Activated CD8-positive, alpha-beta T cell treated with anti-CD3 and anti-CD28 coated beads, Interleukin-2, amount 10 ng/mL, durations not matched to agents 7 days and 5 days (primary cell): Measurements from ENCODE around the gene MAPK9. TPM values are rescaled to one million over a fixed set of nuclear protein-coding genes. Genes with fewer than 3 reads are reported as not detected.
A peak's percentile ranks its signal among the peaks of the same experiment; 100 is the strongest.

ENCODE experiments used
- ATAC-seq: fragments of 150-1000 bp; cut with Tn5 transposase; one replicate; pipeline ENCODE4 v1.10.0; 2021; ENCODE audit warnings: moderate library complexity
- CTCF ChIA-PET: fragments of 350-600 bp; sonication (Branson Sonifier 250); formaldehyde crosslinking; loops from one replicate; lab custom pipeline; 2021; ENCODE audit warnings: antibody characterized with exemption; lab: Charles Lee
- POLR2A ChIA-PET: fragments of 350-600 bp; sonication (Branson Sonifier 250); formaldehyde crosslinking; loops from one replicate; lab custom pipeline; 2021; ENCODE audit warnings: antibody characterized with exemption; lab: Charles Lee
- DNase-seq: peaks from one replicate; pipeline ENCODE4 v3.0.0-alpha.2; 2020
- H3K27ac Mint-ChIP-seq: one replicate; pipeline ENCODE4 v1.8.0; 2021; ENCODE audit warnings: mild to moderate bottlenecking, mixed read lengths
- H3K27me3 Mint-ChIP-seq: one replicate; pipeline ENCODE4 v1.8.0; 2021; ENCODE audit warnings: low read depth, mixed read lengths
- H3K36me3 Mint-ChIP-seq: one replicate; pipeline ENCODE4 v1.8.0; 2021; ENCODE audit warnings: low read depth, mixed read lengths
- H3K4me1 Mint-ChIP-seq: one replicate; pipeline ENCODE4 v1.8.0; 2021; ENCODE audit warnings: low read depth, mixed read lengths
- H3K4me3 Mint-ChIP-seq: one replicate; pipeline ENCODE4 v1.8.0; 2021; ENCODE audit warnings: mild to moderate bottlenecking, mixed read lengths
- H3K9me3 Mint-ChIP-seq: one replicate; pipeline ENCODE4 v1.8.0; 2022; ENCODE audit warnings: mixed read lengths; ENCODE audit not compliant: insufficient read depth
- total RNA-seq, 2 experiments: library from RNA; stranded (reverse); gene quantifications; one replicate each; pipeline ENCODE4 v1.2.3, GENCODE V29; 2021

The MAPK9 gene
- total RNA-seq, 2 experiments from 2014 or later, result 42.6 to 44.6 TPM

DNA sequence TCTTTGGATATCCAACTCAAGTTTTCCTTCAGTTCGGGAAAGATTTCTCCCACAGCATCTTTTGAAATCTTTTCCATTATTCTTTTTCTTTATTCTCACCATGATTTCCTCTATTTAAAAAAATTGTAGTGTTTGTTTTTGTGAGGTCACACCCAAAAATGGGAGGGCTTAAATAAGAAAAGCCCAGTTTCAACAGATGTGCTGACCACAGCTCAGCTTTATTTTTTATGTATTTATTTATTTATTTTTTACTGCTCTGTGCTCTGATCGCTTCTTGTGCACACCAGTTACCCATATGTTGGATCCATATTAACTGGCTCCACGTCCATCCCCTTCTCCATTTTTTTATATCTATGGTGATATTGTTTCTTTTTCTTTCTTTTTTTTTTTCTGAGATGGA lies 41.0 kb upstream of the MAPK9 start:
- no peak for ATAC-seq

GRCh38 chr5:180332051-180332517 lies 40.2 kb upstream of the MAPK9 start:
- Mint-ChIP-seq H3K27me3 (peaks cover 15% of the 10 kb centered on the region), H3K4me3 (no peak overlapping the region), H3K9me3 (no peaks in the 10 kb centered on the region), H3K4me1 (peaks cover 3% of the 10 kb centered on the region), H3K36me3 (no peaks in the 10 kb centered on the region), H3K27ac (no peak overlapping the region)
- DNase-seq (no peak), ATAC-seq (no peak)
- ChIA-PET POLR2A (no interaction called here), CTCF (interaction anchor here (1.7 to 1.9 kb wide), 2 partner anchors 17 to 40 kb away, joined by 4 to 8 read pairs; partner anchors contain the start of gene MAPK9)

More for the DNA sequence above, 41.0 kb upstream of the MAPK9 start:
- ChIA-PET POLR2A (no interaction called here), CTCF (interaction anchor here (1.7 kb wide), 1 partner anchor 41 kb away, joined by 4 read pairs; the partner anchor contains the start of gene MAPK9)
- peaks cover 3% of the 10 kb centered on the region for H3K4me1 Mint-ChIP-seq
- peaks cover 12% of the 10 kb centered on the region for H3K27me3 Mint-ChIP-seq
- no peak for DNase-seq
- no peak overlapping the region for H3K27ac Mint-ChIP-seq
- no peaks in the 10 kb centered on the region for H3K9me3 Mint-ChIP-seq
- H3K36me3 Mint-ChIP-seq, result no peaks in the 10 kb centered on the region
- no peak overlapping the region for H3K4me3 Mint-ChIP-seq

- Mint-ChIP-seq H3K4me3 (no peak overlapping the region), H3K4me1 (peaks cover 3% of the 10 kb centered on the region), H3K27me3 (peaks cover 15% of the 10 kb centered on the region), H3K9me3 (no peaks in the 10 kb centered on the region), H3K27ac (no peak overlapping the region), H3K36me3 (no peaks in the 10 kb centered on the region)
- ChIA-PET CTCF (interaction anchor here (1.0 to 1.9 kb wide), 3 partner anchors 12 to 39 kb away, joined by 4 to 8 read pairs (median 4); partner anchors contain the start of gene MAPK9), POLR2A (no interaction called here)
- no peak for ATAC-seq
- no peak for DNase-seq
Observed at GRCh38 chr5:180331647-180331950, 39.7 kb upstream of the MAPK9 start.

DNA sequence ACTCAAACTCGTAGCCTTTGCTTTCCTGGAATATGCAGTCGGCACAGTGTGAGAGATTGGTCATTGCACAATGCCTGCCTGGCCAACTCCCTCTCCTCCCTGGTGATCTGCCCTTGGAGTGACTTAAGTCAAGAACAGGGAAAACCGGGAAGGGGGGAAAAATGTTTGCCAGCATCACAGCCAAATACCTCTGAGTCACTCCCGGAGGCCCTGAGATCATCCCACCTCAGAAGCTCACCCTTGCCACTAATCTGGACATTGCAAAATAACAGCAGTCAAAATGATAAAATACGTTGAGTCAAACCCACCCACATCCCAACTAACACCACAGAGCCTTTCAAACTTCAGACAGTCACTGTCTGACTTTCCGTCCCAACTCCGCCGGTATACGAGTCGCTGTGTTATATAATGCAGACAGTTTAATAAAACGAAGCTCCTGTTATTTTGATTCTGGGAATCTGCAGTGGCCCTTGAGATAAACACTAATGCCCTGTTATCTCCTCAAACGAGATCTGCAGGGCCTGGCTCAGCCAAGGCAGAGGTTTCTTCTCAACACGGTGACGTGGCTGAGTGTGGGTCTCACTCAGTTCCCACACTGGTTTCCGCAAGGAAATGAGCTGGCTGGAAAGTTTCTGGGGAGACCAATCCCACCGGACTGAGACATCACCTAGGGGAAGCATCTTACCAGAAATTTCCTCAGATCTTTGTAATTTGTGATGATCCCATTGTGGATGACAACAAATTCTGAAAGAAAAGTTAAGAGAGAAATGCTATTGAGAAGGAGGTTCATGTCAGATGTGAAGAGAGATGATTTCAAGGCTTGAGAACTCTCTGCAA lies 39.1 kb upstream of the MAPK9 start:
- Mint-ChIP-seq H3K4me1 (peaks cover 3% of the 10 kb centered on the region), H3K27me3 (peaks cover 15% of the 10 kb centered on the region), H3K27ac (no peak overlapping the region), H3K36me3 (no peaks in the 10 kb centered on the region), H3K4me3 (no peak overlapping the region), H3K9me3 (no peaks in the 10 kb centered on the region)
- DNase-seq, result no peak
- no peak for ATAC-seq
- ChIA-PET CTCF (interaction anchor here (1.0 to 1.9 kb wide), 2 partner anchors 11 to 16 kb away, joined by 4 to 8 read pairs; no protein-coding TSS in a partner anchor), POLR2A (no interaction called here)

DNA sequence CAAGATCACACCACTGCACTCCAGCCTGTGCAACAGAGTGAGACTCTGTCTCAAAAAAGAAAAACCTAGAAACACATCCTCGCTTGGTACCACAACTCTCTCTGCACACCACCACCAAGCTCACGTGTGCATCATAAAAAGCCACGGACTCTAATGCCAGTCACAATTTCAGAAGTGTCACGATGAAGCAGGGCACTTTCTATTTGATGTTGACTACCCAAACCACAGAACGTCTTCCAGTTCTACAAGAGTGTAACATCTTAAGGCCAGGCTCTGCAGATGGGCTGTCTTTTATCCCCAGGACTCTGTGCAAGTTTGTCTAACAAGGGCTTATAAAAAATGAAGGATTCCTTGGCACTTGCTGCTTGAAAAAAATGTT lies 38.4 kb upstream of the MAPK9 start:
- peaks cover 15% of the 10 kb centered on the region for H3K27me3 Mint-ChIP-seq
- H3K27ac Mint-ChIP-seq, result no peak overlapping the region
- H3K4me3 Mint-ChIP-seq, result no peak overlapping the region
- peaks cover 3% of the 10 kb centered on the region for H3K4me1 Mint-ChIP-seq
- no peaks in the 10 kb centered on the region for H3K9me3 Mint-ChIP-seq
- no peak for ATAC-seq
- DNase-seq, result no peak
- CTCF ChIA-PET, result interaction anchor here (1.9 to 2.0 kb wide), 2 partner anchors 15 to 34 kb away, joined by 4 to 8 read pairs; no protein-coding TSS in a partner anchor
- no peaks in the 10 kb centered on the region for H3K36me3 Mint-ChIP-seq
- POLR2A ChIA-PET, result no interaction called here

GRCh38 chr5:180329606-180330269 lies 37.9 kb upstream of the MAPK9 start:
- CTCF ChIA-PET, result interaction anchor here (0.8 to 5.6 kb wide), 9 partner anchors 8 to 237 kb away, joined by 3 to 65 read pairs (median 4); partner anchors contain the start of gene MAPK9
- no peak overlapping the region for H3K4me3 Mint-ChIP-seq
- DNase-seq (no peak), ATAC-seq (no peak)
- H3K9me3 Mint-ChIP-seq, result no peaks in the 10 kb centered on the region
- H3K27ac Mint-ChIP-seq, result no peak overlapping the region
- POLR2A ChIA-PET, result no interaction called here
- H3K4me1 Mint-ChIP-seq, result peaks cover 3% of the 10 kb centered on the region
- H3K36me3 Mint-ChIP-seq, result no peaks in the 10 kb centered on the region
- H3K27me3 Mint-ChIP-seq, result peaks cover 15% of the 10 kb centered on the region

GRCh38 chr5:180329138-180329435 lies 37.2 kb upstream of the MAPK9 start:
- CTCF ChIA-PET, result interaction anchor here (0.5 to 5.6 kb wide), 32 partner anchors 9 to 390 kb away, joined by 3 to 65 read pairs (median 4); partner anchors contain the start of gene MAPK9
- no peaks in the 10 kb centered on the region for H3K36me3 Mint-ChIP-seq
- no peak for DNase-seq
- H3K27me3 Mint-ChIP-seq, result peaks cover 15% of the 10 kb centered on the region
- H3K4me1 Mint-ChIP-seq, result peaks cover 3% of the 10 kb centered on the region
- no peak for ATAC-seq
- POLR2A ChIA-PET, result no interaction called here
- no peak overlapping the region for H3K4me3 Mint-ChIP-seq
- H3K27ac Mint-ChIP-seq, result no peak overlapping the region
- no peaks in the 10 kb centered on the region for H3K9me3 Mint-ChIP-seq

DNA sequence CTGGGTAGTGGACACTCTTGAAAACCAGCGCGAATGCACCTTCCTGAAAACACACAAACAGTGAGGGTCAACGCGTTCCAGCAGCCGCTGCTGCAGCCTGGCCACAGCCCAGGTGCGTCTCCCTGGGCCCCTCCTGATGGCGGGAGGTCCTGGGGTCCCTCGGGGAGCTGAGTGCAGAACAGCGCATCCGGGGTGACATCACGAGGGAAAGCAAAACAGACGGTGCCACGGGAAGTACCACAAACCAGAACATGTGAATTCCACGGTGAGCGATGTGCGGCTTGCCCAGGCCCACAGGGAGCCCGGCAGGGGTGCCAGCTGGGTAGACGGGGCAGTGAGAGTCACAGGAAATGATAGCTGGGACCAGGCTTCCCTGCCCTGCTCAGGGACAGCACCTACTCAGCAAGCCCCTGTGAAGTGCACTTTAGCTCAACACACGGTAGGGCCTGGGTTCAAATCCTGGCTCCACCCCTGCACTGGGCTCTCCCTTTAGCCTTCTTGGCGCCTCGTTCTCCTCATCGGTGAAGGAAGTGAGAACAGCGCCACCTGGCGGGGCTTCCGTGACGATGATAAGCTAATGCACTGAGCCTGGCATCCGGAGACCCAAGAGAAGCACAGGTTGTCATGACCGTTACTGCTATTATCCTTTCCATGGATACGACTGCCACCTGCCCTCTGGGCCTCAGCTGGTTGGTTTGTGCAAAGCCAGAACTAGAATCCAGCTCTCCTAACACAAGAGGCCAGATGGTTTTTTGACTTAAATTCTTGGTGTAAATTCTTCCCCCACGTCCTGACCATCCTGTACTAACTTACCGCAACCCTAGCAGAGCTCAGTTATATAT lies 36.6 kb upstream of the MAPK9 start:
- Mint-ChIP-seq H3K36me3 (no peaks in the 10 kb centered on the region), H3K27ac (no peak overlapping the region), H3K4me1 (peaks cover 3% of the 10 kb centered on the region), H3K9me3 (no peaks in the 10 kb centered on the region), H3K27me3 (peaks cover 13% of the 10 kb centered on the region), H3K4me3 (no peak overlapping the region)
- ATAC-seq (peak; percentile 94), DNase-seq (peak; percentile 87)
- ChIA-PET CTCF (interaction anchor here (0.5 to 5.6 kb wide), 33 partner anchors 9 to 390 kb away, joined by 3 to 65 read pairs (median 4); partner anchors contain the start of gene MAPK9), POLR2A (no interaction called here)

- Mint-ChIP-seq H3K36me3 (no peaks in the 10 kb centered on the region), H3K4me3 (no peak overlapping the region), H3K9me3 (no peaks in the 10 kb centered on the region), H3K27ac (no peak overlapping the region), H3K27me3 (peaks cover 9% of the 10 kb centered on the region), H3K4me1 (peaks cover 3% of the 10 kb centered on the region)
- no peak for DNase-seq
- ChIA-PET CTCF (interaction anchor here (1.3 to 5.6 kb wide), 5 partner anchors 12 to 53 kb away, joined by 4 to 65 read pairs (median 6); partner anchors contain the start of gene MAPK9), POLR2A (no interaction called here)
- ATAC-seq, result no peak
Observed at GRCh38 chr5:180326989-180327565, 35.2 kb upstream of the MAPK9 start.

DNA sequence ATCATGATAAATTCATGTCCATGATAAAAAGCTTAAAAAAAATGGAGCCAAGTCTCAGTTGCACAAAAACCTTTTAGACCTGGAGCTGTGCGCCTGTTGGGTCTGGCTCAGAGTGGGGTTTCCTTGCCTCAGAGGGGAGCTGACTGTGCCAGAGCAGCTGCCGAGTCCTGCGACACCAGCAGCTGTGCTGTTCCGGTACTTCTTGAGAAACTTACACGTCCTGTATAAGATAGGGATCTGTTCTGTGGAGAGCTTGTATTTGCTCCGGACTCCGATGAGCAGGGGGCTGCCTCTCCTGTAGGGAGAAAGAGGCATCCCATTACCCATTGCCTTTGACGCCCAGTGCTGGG lies 32.7 kb upstream of the MAPK9 start:
- no peaks in the 10 kb centered on the region for H3K9me3 Mint-ChIP-seq
- ChIA-PET CTCF (interaction anchor here (1.4 to 5.6 kb wide), 2 partner anchors 9 to 31 kb away, joined by 7 to 65 read pairs; no protein-coding TSS in a partner anchor), POLR2A (no interaction called here)
- ATAC-seq, result no peak
- H3K4me3 Mint-ChIP-seq, result no peak overlapping the region
- peaks cover 3% of the 10 kb centered on the region for H3K4me1 Mint-ChIP-seq
- H3K27me3 Mint-ChIP-seq, result peaks cover 3% of the 10 kb centered on the region
- DNase-seq, result no peak
- H3K27ac Mint-ChIP-seq, result no peak overlapping the region
- H3K36me3 Mint-ChIP-seq, result no peaks in the 10 kb centered on the region
